Activated CD4-positive, alpha-beta T cell treated with anti-CD3 and anti-CD28 coated beads, Interleukin-2, amount 10 ng/mL, durations not matched to agents 24 days and 14 days (primary cell): ENCODE measurements around the gene PADI1. TPM values are rescaled to one million over a fixed set of nuclear protein-coding genes. Genes with fewer than 3 reads are reported as not detected.

ENCODE experiments used
- DNase-seq: peaks from one replicate; pipeline ENCODE4 v3.0.0; 2022
- H3K27ac Mint-ChIP-seq: one replicate; pipeline ENCODE4 v1.8.0; 2022; ENCODE audit warnings: mild to moderate bottlenecking, mixed read lengths
- H3K27me3 Mint-ChIP-seq: one replicate; pipeline ENCODE4 v1.8.0; 2022; ENCODE audit warnings: mixed read lengths
- H3K36me3 Mint-ChIP-seq: one replicate; pipeline ENCODE4 v1.8.0; 2022; ENCODE audit warnings: low read depth, mild to moderate bottlenecking, mixed read lengths
- H3K4me1 Mint-ChIP-seq: one replicate; pipeline ENCODE4 v1.8.0; 2021; ENCODE audit warnings: mixed read lengths
- H3K4me3 Mint-ChIP-seq: one replicate; pipeline ENCODE4 v1.8.0; 2022; ENCODE audit warnings: mild to moderate bottlenecking, moderate library complexity, mixed read lengths
- H3K9me3 Mint-ChIP-seq: one replicate; pipeline ENCODE4 v1.8.0; 2021; ENCODE audit warnings: mixed read lengths
- intact Hi-C: fragments of 100-400 bp; cut with micrococcal nuclease; formaldehyde crosslinking; loops from one replicate; pipeline ENCODE4 v1.15.1; 2023
- total RNA-seq: library from RNA; stranded (reverse); gene quantifications from 2 replicates; pipeline ENCODE4 v1.2.3, GENCODE V29; 2022

Gene PADI1
- total RNA-seq, 1 donor from 2014 or later: not detected

DNA sequence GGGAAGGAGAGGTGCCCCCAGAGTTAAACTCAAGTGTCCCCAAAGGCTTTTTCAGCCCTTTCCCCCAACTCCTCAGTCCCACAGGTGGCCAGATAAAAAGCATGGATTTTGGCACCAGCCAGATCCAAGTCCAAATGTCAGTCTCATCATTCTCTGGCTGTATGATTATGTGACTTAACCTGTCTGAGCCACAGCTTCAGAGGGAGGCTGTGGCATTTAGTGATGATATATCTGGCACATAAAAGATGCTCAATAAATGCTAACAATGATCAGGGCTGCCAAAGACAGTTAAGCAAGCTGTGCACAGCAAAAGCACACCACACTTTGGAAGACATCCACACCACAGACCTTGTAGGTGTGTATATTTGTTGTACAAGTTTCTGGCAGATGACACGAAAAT, 38.3 kb downstream of the PADI1 start:
- no peaks in the 10 kb centered on the region for H3K4me1 Mint-ChIP-seq
- no peaks in the 10 kb centered on the region for H3K9me3 Mint-ChIP-seq
- H3K4me3 Mint-ChIP-seq: no peak overlapping the region
- no peak overlapping the region for H3K27ac Mint-ChIP-seq
- DNase-seq: no peak
- intact Hi-C loops: no loop called here
- H3K27me3 Mint-ChIP-seq: no peaks in the 10 kb centered on the region
- H3K36me3 Mint-ChIP-seq: no peaks in the 10 kb centered on the region

DNA sequence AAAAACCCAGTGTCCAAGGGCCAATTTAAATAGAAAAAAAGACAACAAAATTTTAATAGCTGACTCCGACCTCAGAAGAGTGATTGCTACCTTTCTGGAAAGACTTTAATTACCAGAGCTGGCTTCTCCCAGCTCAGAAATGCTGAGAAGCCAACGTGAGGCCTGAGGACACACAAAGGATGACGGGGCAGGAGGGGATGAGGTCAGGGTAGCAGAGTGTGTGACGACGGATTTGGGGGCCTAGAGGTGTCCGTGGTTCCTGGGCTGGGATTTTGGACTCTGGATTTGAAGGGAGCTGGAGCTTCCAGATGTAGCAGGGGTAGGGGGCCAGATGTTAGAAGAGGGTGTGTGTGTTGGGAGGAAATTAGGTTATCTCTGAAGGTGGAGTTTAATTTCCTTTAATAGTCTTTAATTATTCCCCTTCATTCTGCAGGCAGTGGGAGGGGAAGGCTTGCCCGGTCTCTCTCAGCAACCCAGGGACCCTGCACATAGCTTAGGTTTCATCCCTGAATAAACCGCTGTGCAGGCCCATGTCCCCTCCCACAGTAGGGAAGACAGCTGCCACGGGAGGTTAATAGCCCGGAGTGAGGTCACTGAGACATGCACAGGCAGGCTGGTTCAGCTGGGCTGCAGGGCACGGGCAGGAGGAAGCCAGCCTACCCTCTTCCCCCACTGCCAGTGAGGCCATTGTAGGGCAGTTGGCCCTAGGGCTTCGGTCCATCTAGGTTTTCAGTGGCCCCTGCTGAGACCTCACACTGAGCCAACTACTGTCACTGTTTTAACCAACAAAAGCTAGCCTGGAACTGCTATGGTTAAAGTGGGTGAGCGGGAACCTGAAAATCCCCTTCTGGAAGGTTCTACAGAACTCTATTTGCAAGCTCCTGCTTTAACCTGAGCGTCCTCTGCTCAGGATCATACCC, 40.2 kb downstream of the PADI1 start:
- H3K27ac Mint-ChIP-seq: no peak overlapping the region
- H3K4me3 Mint-ChIP-seq: no peak overlapping the region
- intact Hi-C loops: no loop called here
- H3K4me1 Mint-ChIP-seq: no peaks in the 10 kb centered on the region
- H3K27me3 Mint-ChIP-seq: no peaks in the 10 kb centered on the region
- H3K9me3 Mint-ChIP-seq: no peaks in the 10 kb centered on the region
- DNase-seq: no peak
- H3K36me3 Mint-ChIP-seq: no peaks in the 10 kb centered on the region

DNA sequence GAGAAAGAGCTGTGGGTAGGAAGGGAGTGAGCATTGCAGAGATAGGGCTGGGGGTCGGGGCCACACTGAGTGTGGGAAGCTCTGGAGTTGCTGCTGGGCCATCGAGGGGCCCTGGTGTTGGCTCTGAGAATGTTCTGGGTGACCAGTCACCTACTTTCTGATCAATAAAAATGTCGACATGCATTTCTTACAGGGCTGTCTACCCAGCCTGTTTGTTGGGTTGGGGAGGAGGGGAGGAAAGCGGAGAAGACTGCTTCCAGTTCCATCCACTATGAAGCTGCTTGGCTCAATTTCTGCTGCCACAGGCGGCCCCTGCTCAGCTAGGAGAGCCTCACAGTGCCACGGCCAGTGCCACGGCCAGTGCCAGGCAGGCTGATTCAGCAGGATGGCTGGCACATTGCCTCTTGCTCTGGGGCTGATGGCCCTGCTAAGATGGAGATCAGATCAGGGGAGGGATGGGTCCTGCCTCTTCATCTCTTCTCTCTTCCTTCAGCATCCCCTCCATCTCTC, 40.9 kb downstream of the PADI1 start:
- Mint-ChIP-seq H3K9me3 (no peaks in the 10 kb centered on the region), H3K4me3 (no peak overlapping the region), H3K27ac (no peak overlapping the region), H3K27me3 (no peaks in the 10 kb centered on the region), H3K4me1 (no peaks in the 10 kb centered on the region), H3K36me3 (no peaks in the 10 kb centered on the region)
- no peak for DNase-seq
- intact Hi-C loops: no loop called here

DNA sequence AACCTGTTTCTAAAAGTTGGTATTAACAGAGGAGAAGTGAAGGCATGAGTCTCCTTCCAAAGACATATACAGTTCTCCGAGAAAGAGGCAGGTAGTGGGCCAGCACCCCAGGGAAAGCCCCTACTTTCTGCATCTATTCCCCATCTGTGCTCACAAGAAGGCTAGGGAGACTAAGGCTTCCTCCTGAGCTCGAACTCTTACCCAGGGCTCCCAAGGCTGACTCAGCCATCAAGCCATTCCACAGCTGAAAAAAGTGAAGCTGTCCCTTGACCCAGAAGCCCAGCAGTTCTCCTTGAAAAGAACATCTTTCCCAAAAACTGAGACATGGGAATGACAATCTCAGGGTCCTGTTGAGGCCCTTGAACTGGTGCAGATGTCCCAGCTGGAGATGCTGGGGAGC, 42.0 kb downstream of the PADI1 start:
- Mint-ChIP-seq H3K4me3 (no peak overlapping the region), H3K27me3 (no peaks in the 10 kb centered on the region), H3K4me1 (no peaks in the 10 kb centered on the region), H3K27ac (no peak overlapping the region), H3K9me3 (no peaks in the 10 kb centered on the region), H3K36me3 (no peaks in the 10 kb centered on the region)
- intact Hi-C loops: no loop called here
- DNase-seq: no peak

DNA sequence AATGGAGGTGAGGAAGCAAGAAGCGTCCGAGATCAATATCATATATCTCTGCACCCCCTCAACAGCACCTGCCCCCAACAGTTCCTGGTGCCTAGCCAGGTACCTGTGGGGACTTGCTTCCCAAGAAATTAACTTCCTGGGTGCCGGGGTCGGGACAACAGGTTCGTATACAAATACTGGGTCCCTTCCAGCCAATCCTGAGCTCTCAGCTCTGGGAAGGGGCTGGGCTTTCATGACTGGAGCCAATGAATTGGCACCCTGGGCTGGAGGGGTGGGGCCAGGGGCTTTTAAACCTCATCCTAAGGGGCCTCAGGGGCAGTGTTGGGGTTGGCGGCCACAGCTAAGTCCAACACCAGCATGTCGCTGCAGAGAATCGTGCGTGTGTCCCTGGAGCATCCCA, 43.9 kb downstream of the PADI1 start, which contains the start of gene PADI3:
PADI3 (plus strand) TSS at position 318 of the 400 bp plus-strand sequence; CDS start at position 358, 40 bp downstream.
- H3K27me3 Mint-ChIP-seq: no peaks in the 10 kb centered on the region
- no peak within 1 kb of the TSS for H3K4me3 Mint-ChIP-seq
- no peaks in the 10 kb centered on the region for H3K36me3 Mint-ChIP-seq
- H3K4me1 Mint-ChIP-seq: no peaks in the 10 kb centered on the region
- intact Hi-C loops: no loop called here
- no peaks in the 10 kb centered on the region for H3K9me3 Mint-ChIP-seq
- DNase-seq: no peak
- no peak within 1 kb of the TSS for H3K27ac Mint-ChIP-seq

DNA sequence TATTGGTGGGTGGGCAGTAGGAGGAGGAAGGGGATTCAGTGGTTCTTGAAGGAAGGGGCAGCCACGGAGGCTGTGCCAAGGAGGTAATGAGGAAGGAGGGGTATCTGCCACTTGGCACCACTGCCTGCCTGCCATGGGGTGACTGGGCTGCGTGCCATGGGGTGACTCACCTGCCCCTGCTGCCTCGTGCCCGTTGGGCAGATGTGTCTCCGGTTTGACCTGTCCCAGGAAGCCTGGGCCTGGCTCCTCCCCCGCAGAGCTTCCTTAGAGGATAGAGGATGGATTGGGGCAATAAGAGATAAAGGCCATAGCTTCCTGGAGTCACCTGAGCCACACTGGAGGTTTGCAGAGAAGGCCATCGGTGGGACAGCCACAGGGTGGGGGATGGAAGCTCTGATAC, 45.7 kb downstream of the PADI1 start:
- Mint-ChIP-seq H3K4me1 (no peaks in the 10 kb centered on the region), H3K27ac (no peak overlapping the region), H3K27me3 (no peaks in the 10 kb centered on the region), H3K4me3 (no peak overlapping the region), H3K9me3 (no peaks in the 10 kb centered on the region), H3K36me3 (no peaks in the 10 kb centered on the region)
- no peak for DNase-seq
- intact Hi-C loops: no loop called here

DNA sequence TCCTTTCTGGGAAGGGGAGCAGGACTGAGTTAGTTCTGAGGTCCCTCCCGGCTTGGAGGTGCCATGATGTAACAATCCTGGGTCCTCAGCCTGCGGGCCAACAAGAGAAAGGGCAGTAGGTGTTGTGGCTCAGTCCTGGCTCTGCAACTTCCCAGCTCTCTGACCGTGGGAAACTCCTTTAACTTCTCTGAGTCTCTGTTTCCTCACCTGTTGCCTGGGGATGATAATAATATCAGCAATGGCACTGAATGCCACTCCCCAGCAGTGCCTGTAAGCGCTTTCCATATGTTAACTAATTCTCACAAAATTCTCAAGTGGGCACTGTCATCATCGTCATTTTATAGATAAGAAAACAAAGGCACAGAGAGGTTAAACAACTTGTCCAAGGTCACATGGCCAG, 46.3 kb downstream of the PADI1 start:
- Mint-ChIP-seq H3K4me3 (no peak overlapping the region), H3K9me3 (no peaks in the 10 kb centered on the region), H3K4me1 (no peaks in the 10 kb centered on the region), H3K36me3 (no peaks in the 10 kb centered on the region), H3K27me3 (no peaks in the 10 kb centered on the region), H3K27ac (no peak overlapping the region)
- no peak for DNase-seq
- intact Hi-C loops: no loop called here

DNA sequence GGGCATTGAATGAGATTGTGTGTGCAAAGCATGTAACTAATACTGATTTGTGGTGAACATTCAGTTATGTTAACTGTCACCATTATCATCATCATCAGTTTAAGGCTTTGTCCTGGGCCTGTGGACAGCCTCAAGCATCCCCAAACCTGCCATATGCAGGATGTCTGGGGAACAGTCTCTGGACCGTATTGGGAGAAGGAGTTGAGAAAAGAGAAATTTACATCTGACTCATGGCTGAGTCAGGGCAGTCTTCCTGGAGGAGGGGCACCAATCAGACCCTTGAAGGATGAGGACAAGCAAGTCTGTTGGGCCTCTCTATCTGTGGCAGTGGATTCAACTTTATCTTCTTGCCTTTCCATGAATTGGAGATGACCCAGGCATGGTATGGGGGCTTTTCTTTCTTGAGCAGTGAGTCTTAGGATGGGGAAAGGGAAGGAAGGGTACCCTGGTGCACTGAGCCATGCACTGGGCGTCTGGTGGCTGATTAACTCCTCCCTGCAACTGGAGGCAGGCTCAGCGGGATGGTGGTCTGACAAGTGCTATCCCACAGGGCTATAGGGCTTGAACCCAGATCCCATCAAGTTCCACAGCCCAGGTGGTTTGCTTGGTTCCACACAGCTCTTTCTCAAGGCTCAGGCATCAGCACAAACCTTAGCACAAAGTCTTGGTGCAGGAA, 46.9 kb downstream of the PADI1 start:
- Mint-ChIP-seq H3K27me3 (no peaks in the 10 kb centered on the region), H3K4me3 (no peak overlapping the region), H3K27ac (no peak overlapping the region), H3K4me1 (no peaks in the 10 kb centered on the region), H3K36me3 (no peaks in the 10 kb centered on the region), H3K9me3 (no peaks in the 10 kb centered on the region)
- intact Hi-C loops: no loop called here
- no peak for DNase-seq

DNA sequence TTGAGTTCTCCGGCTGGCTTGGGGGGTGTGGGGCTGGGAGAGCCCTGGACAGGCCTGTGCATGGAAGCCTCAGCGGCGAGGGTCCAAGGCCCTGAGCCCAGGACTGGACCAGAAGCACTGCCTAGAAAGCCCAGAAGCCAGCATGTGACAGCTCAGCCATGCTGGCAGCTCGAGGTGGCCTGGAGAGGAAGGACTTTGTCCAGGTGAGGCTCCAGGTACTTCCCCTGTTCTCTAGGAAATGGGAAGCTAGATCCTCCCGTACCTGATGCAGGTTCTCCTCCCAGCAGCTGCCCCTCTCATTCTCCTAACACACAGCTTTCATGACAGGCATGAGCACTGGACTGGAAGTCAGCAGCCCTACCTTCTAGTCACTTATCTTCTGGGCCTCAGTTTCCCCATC, 50.4 kb downstream of the PADI1 start:
- Mint-ChIP-seq H3K36me3 (no peaks in the 10 kb centered on the region), H3K27ac (no peak overlapping the region), H3K4me3 (no peak overlapping the region), H3K9me3 (no peaks in the 10 kb centered on the region), H3K27me3 (no peaks in the 10 kb centered on the region), H3K4me1 (no peaks in the 10 kb centered on the region)
- intact Hi-C loops: no loop called here
- no peak for DNase-seq

DNA sequence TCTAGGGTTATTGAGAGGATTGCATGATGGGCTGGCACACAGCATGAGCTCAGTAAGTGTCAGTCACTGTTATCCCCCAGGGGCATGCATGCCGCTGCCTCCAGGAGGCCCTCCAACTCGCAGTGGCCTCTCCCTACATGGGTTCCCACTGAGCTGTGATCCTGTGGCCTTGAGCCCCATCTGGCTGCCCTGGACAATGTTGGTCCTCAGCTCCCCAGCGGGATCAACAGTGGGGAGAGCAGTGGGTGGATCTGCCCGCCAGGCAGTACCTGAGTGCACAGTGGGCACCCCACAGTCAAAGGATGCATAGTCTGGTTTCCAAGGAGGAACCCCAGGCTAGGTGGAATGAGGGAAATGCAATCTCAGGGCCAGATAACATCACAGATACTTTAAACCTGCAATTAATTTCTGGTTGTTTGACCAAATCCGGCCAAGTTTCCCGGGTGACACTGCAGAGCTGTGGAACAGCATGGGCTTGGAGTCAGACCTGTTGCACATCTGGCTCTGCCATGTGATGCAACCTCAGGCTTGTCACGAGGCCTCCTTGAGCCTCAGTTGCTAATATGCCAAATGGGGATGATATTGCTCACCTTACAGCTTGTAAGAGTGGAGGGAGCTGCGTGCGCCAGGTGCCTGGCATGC, 53.3 kb downstream of the PADI1 start:
- no peak for DNase-seq
- Mint-ChIP-seq H3K36me3 (no peaks in the 10 kb centered on the region), H3K4me1 (no peaks in the 10 kb centered on the region), H3K27me3 (peaks cover 2% of the 10 kb centered on the region), H3K27ac (no peak overlapping the region), H3K4me3 (no peak overlapping the region), H3K9me3 (no peaks in the 10 kb centered on the region)
- intact Hi-C loops: no loop called here

DNA sequence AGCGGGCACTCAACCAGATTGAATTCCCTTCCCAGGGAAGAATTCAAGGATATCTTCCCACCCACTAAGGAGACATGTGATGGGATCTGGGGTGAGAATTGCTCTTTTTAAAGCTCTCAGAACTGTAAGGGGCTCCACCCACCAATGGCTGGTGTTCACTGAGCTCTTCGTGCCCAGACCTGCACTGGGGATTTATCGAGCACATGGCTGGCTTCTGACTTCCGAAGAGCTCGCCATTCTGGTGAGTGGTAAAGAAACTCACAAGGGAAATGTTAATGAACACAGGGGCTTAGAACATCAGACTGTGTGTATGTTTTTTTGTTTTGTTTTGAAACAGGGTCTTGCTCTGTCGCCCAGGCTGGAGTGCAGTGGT, 53.8 kb downstream of the PADI1 start:
- Mint-ChIP-seq H3K27me3 (peaks cover 2% of the 10 kb centered on the region), H3K4me3 (no peak overlapping the region), H3K36me3 (no peaks in the 10 kb centered on the region), H3K9me3 (no peaks in the 10 kb centered on the region), H3K4me1 (no peaks in the 10 kb centered on the region), H3K27ac (no peak overlapping the region)
- intact Hi-C loops: no loop called here
- DNase-seq: no peak

DNA sequence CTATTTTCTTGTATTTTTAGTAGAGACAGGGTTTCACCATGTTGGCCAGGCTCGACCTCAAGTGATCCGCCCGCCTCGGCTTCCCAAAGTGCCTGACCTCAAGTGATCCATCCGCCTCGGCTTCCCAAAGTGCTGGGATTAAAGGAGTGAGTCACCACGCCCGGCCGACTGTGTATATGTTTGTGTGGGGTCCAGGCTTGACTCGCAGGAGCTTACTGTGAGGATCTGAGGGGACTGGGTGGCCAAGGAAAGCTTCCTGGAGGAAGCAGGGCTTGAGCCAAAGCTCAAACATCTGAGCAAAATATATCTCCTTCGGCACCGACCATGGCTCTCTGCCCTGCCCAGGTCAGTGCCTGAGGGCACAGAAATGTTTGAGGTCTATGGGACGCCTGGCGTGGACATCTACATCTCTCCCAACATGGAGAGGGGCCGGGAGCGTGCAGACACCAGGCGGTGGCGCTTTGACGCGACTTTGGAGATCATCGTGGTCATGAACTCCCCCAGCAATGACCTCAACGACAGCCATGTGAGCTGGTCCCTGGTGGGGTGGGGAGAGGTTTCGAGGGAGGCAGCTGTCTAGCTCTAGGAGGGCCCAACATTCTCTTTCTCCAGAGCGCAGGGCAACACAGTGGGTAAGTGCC, 54.4 kb downstream of the PADI1 start:
- H3K4me1 Mint-ChIP-seq: no peaks in the 10 kb centered on the region
- H3K9me3 Mint-ChIP-seq: no peaks in the 10 kb centered on the region
- DNase-seq: no peak
- intact Hi-C loops: no loop called here
- peaks cover 7% of the 10 kb centered on the region for H3K27me3 Mint-ChIP-seq
- no peak overlapping the region for H3K27ac Mint-ChIP-seq
- H3K4me3 Mint-ChIP-seq: no peak overlapping the region
- H3K36me3 Mint-ChIP-seq: no peaks in the 10 kb centered on the region

DNA sequence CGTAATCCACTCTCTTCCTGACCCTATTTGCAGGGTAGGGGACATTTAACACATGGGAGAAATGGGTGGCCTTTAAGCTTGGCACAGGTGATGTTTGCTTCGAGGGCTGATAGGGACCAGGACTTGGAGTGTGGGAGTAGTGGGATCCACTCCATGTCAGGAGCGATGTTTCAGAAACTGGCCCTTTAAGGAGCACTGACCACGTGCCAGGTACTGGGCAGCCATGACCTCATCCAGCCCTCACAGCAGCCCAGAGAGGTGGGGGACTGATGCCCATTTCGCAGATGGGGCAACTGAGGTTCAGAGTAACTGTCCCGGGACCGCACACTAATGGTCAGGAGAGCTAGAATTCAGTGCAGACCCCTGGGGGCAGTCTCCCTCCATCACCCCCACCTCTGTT, 55.3 kb downstream of the PADI1 start:
- no peak overlapping the region for H3K4me3 Mint-ChIP-seq
- H3K27ac Mint-ChIP-seq: no peak overlapping the region
- intact Hi-C loops: no loop called here
- peaks cover 8% of the 10 kb centered on the region for H3K27me3 Mint-ChIP-seq
- H3K4me1 Mint-ChIP-seq: no peaks in the 10 kb centered on the region
- H3K9me3 Mint-ChIP-seq: no peaks in the 10 kb centered on the region
- DNase-seq: no peak
- no peaks in the 10 kb centered on the region for H3K36me3 Mint-ChIP-seq

DNA sequence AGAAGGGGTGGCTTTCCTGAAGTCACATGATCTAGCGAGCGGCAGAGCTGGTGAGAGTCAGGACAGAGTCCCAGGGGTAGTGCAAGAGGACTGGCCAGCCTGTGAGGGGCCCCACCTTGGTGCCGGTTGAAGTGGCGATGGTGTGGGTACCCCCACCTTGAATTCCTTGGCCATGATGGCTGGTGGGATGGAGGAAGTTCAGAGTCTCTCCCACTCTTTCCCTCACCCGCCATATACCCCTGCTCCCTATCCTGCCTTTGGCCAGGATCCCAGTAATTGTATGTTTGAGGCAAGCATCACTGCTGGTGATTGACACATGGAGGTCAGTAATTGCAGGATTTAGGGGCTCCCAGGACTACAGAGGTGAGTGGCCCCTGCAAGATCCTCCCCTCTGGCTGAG, 55.8 kb downstream of the PADI1 start:
- intact Hi-C loops: no loop called here
- H3K4me1 Mint-ChIP-seq: no peaks in the 10 kb centered on the region
- peaks cover 8% of the 10 kb centered on the region for H3K27me3 Mint-ChIP-seq
- H3K4me3 Mint-ChIP-seq: no peak overlapping the region
- no peak overlapping the region for H3K27ac Mint-ChIP-seq
- H3K36me3 Mint-ChIP-seq: no peaks in the 10 kb centered on the region
- no peaks in the 10 kb centered on the region for H3K9me3 Mint-ChIP-seq
- DNase-seq: no peak
